Measurements from ENCODE around the gene PTTG1IP2. TPM values are rescaled to one million over a fixed set of nuclear protein-coding genes. Genes with fewer than 3 reads are reported as not detected.
"Not testable (repeated sequence)": the region's sequence is repeated elsewhere in the genome, so short reads cannot be mapped to it uniquely, and the experiment has no call there.

Gene PTTG1IP2
- total and polyA plus RNA-seq, 9 of the 15 experiments (the other 6 are each of a cell fraction or from before 2014, with no cell fraction given): not detected

DNA sequence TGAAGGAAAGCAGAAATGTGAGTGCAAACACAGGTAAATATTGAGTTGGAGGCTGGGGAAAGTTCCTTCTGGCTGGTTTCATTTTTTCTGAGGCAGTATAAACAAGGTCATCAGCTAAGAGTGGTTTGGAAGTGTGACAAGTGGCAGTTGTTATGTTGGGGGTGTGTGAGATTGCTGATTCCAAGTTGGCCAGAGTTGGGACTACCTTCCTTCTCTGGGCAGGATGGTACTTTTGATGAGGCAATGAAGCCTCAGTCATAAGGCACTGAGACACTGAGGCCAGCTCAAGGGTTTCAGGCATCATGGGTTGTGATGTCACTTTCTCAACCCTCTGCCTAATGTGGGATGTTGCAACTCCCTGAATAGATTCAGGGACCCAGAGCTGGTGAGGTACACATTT is 8.2 kb upstream of the PTTG1IP2 start (continued):
- no peak for TF ChIP-seq SMARCC2 (IDR thresholded peaks at IDR 0.05; ENCODE audit: low read depth)

DNA sequence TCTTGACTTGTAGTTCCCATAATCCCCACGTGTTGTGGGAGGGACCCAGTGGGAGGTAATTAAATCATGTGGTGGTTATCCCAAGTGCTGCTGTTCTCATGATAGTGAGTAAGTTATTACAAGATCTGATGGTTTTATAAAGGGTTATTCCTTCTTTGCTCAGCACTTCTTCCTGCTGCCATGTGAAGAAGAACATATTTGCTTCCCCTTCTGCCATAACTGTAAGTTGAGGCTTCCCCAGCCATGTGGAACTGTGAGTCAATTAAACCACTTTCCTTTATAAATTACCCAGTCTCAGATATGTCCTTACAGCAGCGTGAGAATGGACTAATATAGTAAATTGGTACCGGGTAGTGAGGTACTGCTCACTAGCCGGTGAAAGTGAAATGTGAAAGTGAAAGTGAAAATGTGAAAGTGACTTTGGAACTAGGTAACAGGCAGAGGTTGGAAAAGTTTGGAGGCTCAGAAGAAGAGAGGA is 6.2 kb upstream of the PTTG1IP2 start:
- in situ Hi-C loops (cut with MboI): not testable (repeated sequence)
- WGBS (ENCODE audit: insufficient coverage, low coverage, missing lambda C conversion rate): 0% methylated on average over 4 of the region's 4 CpGs

DNA sequence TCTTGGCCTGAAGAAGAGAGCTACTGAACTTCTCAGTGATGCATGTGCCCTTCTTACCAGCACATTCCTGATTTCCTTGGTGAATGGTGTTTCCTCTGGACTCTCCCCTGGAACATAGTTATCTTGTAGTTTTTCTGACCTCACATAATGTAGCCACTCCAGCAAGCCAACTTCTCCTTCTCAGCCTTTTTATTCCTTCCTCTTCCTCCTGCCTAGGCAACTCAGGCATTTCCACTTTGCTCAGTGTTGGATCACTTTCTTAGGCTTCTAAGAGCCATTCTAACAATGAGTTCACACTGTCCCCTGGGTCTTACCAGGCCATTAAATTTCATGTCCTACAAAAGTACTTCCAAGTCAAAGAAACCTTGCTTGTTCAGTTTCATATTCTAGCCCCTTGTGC is 3.6 kb upstream of the PTTG1IP2 start:
- ChIA-PET CTCF (ENCODE audit: low intra/inter-chr PET ratio) (no interaction called here), POLR2A (no interaction called here)
- H3K36me3 ChIP-seq (ENCODE audit: control insufficient read depth, insufficient read depth, low read length): no peaks in the 10 kb centered on the region
- no peaks in the 10 kb centered on the region for H3K27me3 ChIP-seq (ENCODE audit: control insufficient read depth in 2 of 2, insufficient read depth in 2 of 2, low read length in 2 of 2)
- no peaks in the 10 kb centered on the region for H3K79me2 ChIP-seq (ENCODE audit: control insufficient read depth, insufficient read depth, low read length)
- ATAC-seq (no peak), FAIRE-seq (no peak), DNase-seq (ENCODE audit: extremely low read depth in 1 of 4, low spot score in 3 of 4) (no peak)
- intact Hi-C loops (cut with micrococcal nuclease) (no loop called here), in situ Hi-C loops (cut with MboI) (no loop called here)
- no peaks in the 10 kb centered on the region for H3K9me1 ChIP-seq (ENCODE audit: control insufficient read depth, insufficient read depth, low read length)
- no peak overlapping the region for H3K9ac ChIP-seq (ENCODE audit: insufficient read depth in 1 of 2, low read depth in 2 of 2, low read length in 2 of 2)
- no peak overlapping the region for H3K4me3 ChIP-seq
- H3K27ac ChIP-seq (ENCODE audit: extremely low read depth, low read depth, low read length): no peak overlapping the region
- no peaks in the 10 kb centered on the region for H4K20me1 ChIP-seq (replicated peaks; ENCODE audit: control insufficient read depth, insufficient read depth, low read length)
- no peaks in the 10 kb centered on the region for H3K9me3 ChIP-seq (replicated peaks; ENCODE audit: control insufficient read depth, insufficient read depth, low read depth, low read length)
- no peak overlapping the region for H2AFZ ChIP-seq (ENCODE audit: low read depth, low read length)
- H3K4me2 ChIP-seq (ENCODE audit: insufficient read depth, low read length): no peak overlapping the region
- no TSS peak for BruUV-seq (replicated peaks)
- H3K4me1 ChIP-seq (replicated peaks in 1 of 2; ENCODE audit: control insufficient read depth in 2 of 2, insufficient read depth in 2 of 2, low read length in 2 of 2): no peaks in the 10 kb centered on the region
- TF ChIP-seq HEY1 (CRISPR knock-in tag; IDR thresholded peaks at IDR 0.05; ENCODE audit: borderline replicate concordance) (no peak), XRCC5 (IDR thresholded peaks at IDR 0.05; ENCODE audit: low read depth, low read length) (no peak), ETS2 (tag; IDR thresholded peaks at IDR 0.05; ENCODE audit: borderline replicate concordance, poor library complexity, severe bottlenecking) (no peak), KLF10 (CRISPR knock-in tag; IDR thresholded peaks at IDR 0.05) (no peak), ZNF41 (CRISPR knock-in tag; conservative IDR thresholded peaks at IDR 0.05) (no peak), ZNF232 (CRISPR knock-in tag; IDR thresholded peaks at IDR 0.05) (no peak), SIX5 (IDR thresholded peaks at IDR 0.05; ENCODE audit: borderline replicate concordance in 1 of 2, insufficient read depth in 1 of 2, low read depth in 1 of 2, low read length in 2 of 2) (no peak), FOXK1 (CRISPR knock-in tag; IDR thresholded peaks at IDR 0.05; ENCODE audit: borderline replicate concordance) (no peak), ZNF644 (tag; IDR thresholded peaks at IDR 0.05; ENCODE audit: low read depth) (no peak), CBX5 (IDR thresholded peaks at IDR 0.05; ENCODE audit: borderline replicate concordance, low read depth) (no peak), LCOR (CRISPR knock-in tag; IDR thresholded peaks at IDR 0.05) (no peak), WHSC1 (IDR thresholded peaks at IDR 0.05; ENCODE audit: low read length) (no peak), SRSF7 (optimal IDR thresholded peaks at IDR 0.05; ENCODE audit: low read depth, low read length) (no peak)
- TF ChIP-seq, protein P1, sequence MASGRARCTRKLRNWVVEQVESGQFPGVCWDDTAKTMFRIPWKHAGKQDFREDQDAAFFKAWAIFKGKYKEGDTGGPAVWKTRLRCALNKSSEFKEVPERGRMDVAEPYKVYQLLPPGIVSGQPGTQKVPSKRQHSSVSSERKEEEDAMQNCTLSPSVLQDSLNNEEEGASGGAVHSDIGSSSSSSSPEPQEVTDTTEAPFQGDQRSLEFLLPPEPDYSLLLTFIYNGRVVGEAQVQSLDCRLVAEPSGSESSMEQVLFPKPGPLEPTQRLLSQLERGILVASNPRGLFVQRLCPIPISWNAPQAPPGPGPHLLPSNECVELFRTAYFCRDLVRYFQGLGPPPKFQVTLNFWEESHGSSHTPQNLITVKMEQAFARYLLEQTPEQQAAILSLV (tag; IDR thresholded peaks at IDR 0.05): no peak

More for the DNA sequence above, 6.2 kb upstream of the PTTG1IP2 start:
- H3K4me2 ChIP-seq (ENCODE audit: insufficient read depth, low read length); DNase-seq (ENCODE audit: extremely low read depth in 1 of 4, low spot score in 3 of 4); H3K9me1 ChIP-seq (ENCODE audit: control insufficient read depth, insufficient read depth, low read length); BruUV-seq (replicated peaks); H2AFZ ChIP-seq (ENCODE audit: low read depth, low read length); H3K9ac ChIP-seq (ENCODE audit: insufficient read depth in 1 of 2, low read depth in 2 of 2, low read length in 2 of 2); H4K20me1 ChIP-seq (replicated peaks; ENCODE audit: control insufficient read depth, insufficient read depth, low read length); H3K36me3 ChIP-seq (ENCODE audit: control insufficient read depth, insufficient read depth, low read length); H3K27ac ChIP-seq (ENCODE audit: extremely low read depth, low read depth, low read length); H3K27me3 ChIP-seq (ENCODE audit: control insufficient read depth in 2 of 2, insufficient read depth in 2 of 2, low read length in 2 of 2); ATAC-seq; H3K4me3 ChIP-seq; H3K4me1 ChIP-seq (replicated peaks in 1 of 2; ENCODE audit: control insufficient read depth in 2 of 2, insufficient read depth in 2 of 2, low read length in 2 of 2); H3K79me2 ChIP-seq (ENCODE audit: control insufficient read depth, insufficient read depth, low read length); intact Hi-C loops (cut with micrococcal nuclease); POLR2A ChIA-PET; CTCF ChIA-PET (ENCODE audit: low intra/inter-chr PET ratio); FAIRE-seq; H3K9me3 ChIP-seq (replicated peaks; ENCODE audit: control insufficient read depth, insufficient read depth, low read depth, low read length): not testable (repeated sequence)
